Kidney glomerular epithelial cell (primary cell): ENCODE results near the gene LSM8.
"Not testable (repeated sequence)": the region's sequence is repeated elsewhere in the genome, so short reads cannot be mapped to it uniquely, and the experiment has no call there.

ENCODE experiments used
- DNase-seq: peaks from one replicate; lab custom pipeline; 2025; lab: John Stamatoyannopoulos, UW

The LSM8 gene

GRCh38 chr7:118183786-118184564 lies at the start of gene LSM8:
LSM8 (plus strand) TSS chr7:118184164; CDS start chr7:118184224, 60 bp downstream.
- peak; percentile 94 for DNase-seq

DNA sequence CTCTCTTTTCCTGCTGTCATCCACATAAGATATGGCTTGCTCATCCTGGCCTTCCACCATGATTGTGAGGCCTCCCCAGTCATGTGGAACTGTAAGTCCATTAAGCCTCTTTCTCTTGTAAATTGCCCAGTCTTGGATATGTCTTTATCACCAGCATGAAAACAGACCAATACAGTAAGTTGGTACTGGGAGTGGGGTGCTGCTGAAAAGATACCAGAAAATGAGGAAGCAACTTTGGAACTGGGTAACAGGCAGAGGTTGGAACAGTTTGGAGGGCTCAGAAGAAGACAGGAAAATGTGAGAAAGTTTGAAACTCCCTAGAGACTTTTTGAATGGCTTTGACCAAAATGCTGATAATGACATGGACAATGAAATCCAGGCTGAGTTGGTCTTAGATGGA lies 49.5 kb upstream of the LSM8 start:
- DNase-seq, result not testable (repeated sequence)

DNA sequence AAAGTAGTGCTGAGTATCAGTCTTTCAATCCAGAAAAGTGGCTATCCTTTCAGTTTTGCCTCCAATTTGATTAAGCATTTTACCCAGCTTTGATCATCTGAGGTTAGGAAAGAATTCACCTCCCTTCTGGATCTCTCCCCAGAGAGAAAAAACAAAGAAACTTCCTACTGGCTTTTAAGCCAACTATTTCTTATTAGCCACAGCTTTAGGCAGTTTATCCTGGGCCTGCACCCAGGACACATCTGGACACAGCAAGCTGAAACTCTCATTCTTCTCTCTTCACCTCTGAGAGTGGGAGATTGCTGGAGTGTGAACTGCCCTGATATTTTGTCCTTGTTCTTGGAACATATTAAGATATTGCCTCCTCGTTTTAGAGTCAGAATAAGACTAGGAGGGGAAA lies 43.5 kb upstream of the LSM8 start:
- DNase-seq, result peak; percentile 14

DNA sequence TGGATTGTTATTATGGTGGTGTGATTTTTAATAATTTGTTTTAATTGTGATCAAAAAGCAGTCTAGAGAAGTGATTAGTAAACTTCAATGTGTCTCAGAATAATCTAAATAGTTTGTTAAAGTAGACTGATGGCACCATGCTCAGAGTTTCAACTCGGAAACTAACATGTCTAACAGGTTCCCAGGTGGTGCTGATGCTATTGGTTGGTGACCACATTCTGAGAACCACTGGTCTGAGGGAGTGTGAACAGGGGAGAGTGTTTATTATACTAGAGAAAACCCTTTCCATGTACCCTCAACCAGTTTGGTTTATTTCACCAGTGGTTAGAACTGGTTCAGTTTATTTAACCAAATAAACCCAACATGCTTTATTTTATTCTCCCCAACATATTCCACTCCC lies 42.0 kb upstream of the LSM8 start:
- DNase-seq, result no peak

DNA sequence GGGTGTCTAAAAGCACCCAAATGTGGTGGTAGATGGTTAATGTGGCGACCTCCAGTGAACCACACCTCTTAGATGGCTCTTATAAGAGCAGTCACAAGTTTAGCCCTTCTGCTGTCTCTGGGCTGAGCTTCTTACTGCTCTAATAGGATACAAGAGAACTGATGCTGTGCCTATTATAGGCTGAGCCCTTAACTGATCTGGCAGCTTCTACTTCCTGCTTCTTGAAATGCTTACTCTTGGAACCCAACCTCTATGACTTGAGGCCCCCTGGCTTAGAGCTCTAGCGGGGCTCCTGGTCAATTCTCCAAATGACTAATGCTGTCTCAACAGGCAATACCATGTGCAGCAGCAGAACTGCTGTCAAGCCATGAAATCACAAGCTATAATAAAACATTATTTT lies 35.0 kb upstream of the LSM8 start:
- no peak for DNase-seq

GRCh38 chr7:118149394-118149793 lies 34.6 kb upstream of the LSM8 start:
- DNase-seq, result no peak

GRCh38 chr7:118151671-118152070 lies 32.3 kb upstream of the LSM8 start:
- no peak for DNase-seq

GRCh38 chr7:118152149-118152548 lies 31.8 kb upstream of the LSM8 start:
- DNase-seq, result peak; percentile 18

DNA sequence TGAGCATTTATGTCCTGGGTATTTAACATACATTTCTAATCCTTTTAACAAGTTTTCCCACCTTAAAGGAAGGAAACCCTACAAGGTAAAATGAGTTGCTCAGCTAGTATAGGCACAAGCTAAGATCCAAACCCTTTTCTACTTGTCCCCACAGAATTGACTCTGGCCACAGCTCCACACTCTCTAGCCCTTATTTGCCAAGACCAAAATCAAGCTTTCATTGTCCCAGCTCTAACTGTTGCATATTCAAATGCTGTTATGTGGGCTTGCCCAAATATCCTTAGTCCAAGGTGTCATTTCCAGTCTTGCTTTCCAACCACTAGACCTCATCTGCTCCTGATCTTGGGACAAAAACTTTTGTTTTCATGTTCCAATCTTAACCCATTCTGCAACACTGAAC lies 31.3 kb upstream of the LSM8 start:
- DNase-seq, result no peak

DNA sequence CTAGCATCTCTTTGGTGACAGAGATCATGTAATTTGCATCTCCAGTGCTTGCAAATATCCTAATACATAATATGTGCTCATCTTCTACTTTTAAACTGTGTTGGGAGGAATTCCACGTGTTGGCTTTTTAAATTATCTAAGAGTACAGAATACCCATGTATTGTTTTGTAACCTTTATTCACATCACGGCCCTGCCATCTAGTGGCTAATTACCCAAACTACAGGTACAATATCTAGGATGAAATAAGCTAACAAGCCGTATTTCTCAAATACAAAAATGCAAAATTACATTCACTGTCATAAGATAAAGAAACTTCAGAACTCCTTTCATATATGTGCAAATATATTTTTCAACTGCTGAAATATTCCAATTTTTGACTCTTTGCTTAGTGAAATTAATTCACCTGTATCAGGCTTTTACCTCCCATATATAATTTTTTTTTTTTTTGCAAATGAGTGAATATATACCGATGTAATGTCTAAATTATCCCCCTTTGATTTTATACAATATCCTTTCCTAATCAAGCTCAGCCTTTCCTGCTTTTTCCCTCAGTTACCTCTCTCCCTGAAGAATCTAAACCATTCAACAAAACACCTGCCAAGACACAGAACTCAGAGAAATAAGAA lies 30.3 kb upstream of the LSM8 start:
- DNase-seq, result peak; percentile 46

DNA sequence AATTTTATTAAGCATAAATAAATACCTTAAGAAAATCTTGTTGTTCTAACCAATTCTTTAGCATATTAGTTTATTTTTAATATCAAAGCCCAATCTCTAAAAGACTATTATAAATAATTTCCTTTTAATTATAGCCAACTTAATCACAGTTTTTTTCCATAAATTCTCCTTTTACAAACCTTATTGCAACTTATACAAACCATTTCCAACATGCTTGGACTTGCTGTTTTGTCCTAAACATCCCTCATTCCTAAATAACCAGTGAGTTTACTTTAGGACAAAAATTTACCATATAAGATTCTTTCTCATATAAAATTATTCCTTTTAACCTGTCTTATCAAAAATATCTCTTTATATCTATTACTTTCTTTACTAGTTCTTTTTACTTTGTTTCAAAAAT lies 25.2 kb upstream of the LSM8 start:
- no peak for DNase-seq

DNA sequence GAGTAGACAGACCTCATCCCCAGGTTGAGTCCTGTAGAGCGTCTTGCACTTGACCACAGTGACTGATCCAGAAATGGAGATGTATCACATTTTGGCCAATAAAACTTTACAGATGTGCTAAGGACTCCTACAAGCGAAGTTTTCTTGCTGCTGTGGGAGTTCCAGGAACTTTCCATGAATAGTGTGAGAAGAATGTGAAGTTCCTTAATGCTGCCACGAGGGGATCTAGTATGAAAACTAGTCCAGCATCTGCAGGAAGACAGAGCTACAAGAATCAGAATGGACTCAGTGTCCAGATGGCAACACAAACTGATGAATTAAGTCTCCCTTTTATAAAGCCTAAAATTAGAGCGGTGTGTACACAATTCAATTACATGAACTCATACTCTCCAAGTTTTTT lies 14.8 kb upstream of the LSM8 start:
- DNase-seq, result no peak

DNA sequence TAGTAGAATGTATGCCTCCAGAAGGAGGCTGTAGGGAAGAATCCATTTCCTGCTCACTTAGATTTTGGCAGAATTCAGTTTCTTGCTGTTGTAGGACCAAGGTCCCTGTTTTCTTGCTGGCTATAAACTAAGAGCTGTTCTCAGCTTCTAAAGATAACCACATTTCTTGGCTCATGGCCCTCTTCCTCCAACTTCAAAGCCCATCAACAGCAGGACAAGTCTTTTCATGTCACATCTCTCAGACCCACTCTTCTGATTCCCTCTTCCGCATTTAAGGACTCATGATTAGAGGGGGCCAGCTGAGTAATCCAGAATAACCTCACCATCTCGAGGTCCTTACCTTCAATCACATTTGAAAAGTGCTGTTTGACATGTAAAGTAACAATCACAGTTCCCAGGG lies 8.2 kb upstream of the LSM8 start:
- DNase-seq, result no peak

GRCh38 chr7:118179191-118179590 lies 4.8 kb upstream of the LSM8 start:
- DNase-seq, result no peak

- DNase-seq, result peak; percentile 56
Measured at GRCh38 chr7:118182593-118183427, 1.2 kb upstream of the LSM8 start.

- no peak for DNase-seq
Measured at GRCh38 chr7:118183428-118183785, 557 bp upstream of the LSM8 start.

- DNase-seq, result no peak
Measured at GRCh38 chr7:118184565-118184940, 589 bp downstream of the LSM8 start.

DNA sequence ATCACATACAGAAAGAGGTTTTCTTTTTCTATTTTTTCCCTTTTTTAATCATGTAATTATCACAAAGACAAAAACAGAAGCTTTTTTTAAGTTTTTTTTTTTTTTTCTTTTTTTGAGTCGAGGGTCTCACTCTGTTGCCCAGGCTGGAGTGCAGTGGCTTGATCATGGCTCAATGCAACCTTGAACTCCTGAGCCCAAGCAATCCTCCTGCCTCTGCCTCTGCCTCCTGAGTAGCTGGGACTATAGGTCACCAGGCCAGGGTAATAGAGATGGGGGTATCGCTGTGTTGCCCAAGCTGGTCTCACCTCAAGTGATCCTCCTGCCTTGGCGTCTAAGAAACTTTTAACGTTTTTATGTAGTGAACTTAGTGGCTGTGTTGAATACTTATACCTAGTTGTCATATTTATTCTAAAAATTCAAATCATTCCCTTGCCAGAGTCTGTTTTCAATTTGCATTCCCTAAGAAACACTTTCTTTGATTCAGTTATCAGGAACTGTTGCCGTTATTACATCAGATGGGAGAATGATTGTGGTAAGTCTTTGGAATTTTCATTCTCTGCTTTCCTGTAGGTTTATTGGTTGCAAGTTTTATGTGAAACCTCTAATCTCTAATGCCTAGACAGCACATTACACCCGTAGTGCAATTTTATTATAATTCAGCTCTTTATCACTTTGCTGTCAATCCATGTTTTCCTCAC lies 1.3 kb downstream of the LSM8 start:
- no peak for DNase-seq

DNA sequence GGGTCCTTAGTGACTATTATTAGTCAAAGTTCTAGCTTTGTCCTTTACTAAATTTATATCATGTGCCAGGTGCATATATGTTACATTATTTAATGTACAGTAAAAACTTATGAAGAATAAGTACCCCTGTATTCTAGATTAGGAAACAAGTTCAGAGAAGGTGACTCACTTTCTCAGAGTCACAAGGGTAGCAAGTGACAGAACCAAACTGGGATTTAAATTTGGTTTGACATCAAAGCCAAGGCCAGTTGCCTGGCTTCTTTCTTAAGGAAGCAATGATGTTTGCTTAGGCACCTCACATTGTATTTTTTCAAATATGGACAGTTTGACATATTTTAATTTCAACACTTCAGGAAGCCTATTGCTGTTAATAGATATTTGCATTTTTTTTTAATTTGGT lies 2.5 kb downstream of the LSM8 start:
- DNase-seq, result no peak

DNA sequence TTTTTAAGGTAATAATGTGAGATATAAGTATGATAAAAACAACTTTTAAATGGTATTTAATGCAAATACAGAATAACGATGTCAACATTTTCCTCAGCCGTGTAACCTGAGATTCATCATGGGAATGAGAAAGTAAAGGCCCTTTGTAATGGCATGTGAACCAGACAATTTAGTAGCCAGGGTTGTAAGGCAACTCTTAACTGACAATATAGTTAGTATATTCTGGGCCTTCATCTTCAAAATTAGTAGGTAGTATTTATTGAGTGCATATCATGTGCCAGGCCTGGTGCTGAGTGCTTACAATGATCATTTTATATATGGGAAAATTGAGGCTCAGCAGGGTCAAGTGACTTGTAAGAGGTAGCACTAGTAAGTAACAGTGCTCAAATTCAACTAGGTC lies 10.6 kb downstream of the LSM8 start:
- DNase-seq, result no peak

DNA sequence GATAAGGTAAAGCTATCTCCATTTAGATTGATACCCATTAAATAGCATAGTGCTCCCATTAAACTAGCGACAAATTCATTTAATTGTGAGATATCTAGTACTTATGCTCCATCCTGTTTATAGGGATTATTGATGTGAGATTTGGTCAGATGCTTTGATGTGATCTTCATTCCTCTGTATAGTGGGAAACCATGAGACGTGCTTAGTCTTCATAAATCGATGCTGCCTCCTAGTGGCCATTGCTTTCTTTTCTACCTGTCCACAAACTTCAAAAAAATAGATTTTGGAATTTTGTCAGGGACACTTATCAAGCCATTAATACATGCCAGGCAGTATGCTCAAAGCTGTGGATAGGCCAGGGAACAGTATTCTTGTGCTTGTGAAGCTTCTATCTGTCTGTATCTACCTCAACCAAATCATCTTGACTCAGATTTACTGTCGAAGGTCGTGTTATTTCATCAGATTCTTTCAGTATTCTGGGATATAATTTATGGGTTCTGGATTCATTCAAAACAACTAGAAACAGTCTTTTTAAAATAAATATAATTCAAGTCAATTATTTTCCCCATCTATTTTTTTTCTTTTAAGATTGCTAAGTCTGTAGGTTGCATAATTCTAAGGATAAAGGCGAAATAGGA lies 12.0 kb downstream of the LSM8 start:
- peak; percentile 63 for DNase-seq

DNA sequence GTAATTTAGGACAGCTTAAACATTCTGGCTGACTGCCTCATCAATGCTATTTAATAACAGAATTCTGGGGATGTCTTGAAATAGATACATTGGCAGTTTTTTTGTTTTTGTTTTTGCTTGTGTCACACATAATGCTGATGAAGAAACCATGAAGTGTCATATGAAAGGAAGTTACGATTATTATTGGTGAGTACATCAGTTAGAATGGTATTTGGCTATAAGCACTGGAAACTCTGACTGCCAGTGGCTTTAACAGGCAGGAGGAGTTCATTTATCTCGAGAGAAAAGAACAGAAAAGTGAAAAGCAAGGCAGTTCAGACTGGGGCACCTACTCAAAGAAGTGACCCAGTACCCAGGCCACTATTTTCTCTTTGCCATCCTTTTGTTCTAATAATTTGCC lies 18.1 kb downstream of the LSM8 start:
- no peak for DNase-seq
